Ishikawa (cell line): ENCODE measurements around the gene FABP6.

Source experiments
- CEBPB ChIP-seq: IDR thresholded peaks from 2 replicates; pipeline ENCODE4 v1.6.1; 2012
- CREB1 ChIP-seq: IDR thresholded peaks from 2 replicates; pipeline ENCODE4 v1.6.1; 2012; ENCODE audit warnings: low read depth
- EP300 ChIP-seq: IDR thresholded peaks from 2 replicates; pipeline ENCODE4 v1.6.1; 2012; ENCODE audit warnings: borderline replicate concordance
- FOXM1 ChIP-seq: IDR thresholded peaks from 2 replicates; pipeline ENCODE4 v1.6.1; 2012; ENCODE audit warnings: low read depth, borderline replicate concordance
- NFIC ChIP-seq: IDR thresholded peaks from 2 replicates; pipeline ENCODE4 v1.6.1; 2012
- RAD21 ChIP-seq: IDR thresholded peaks from 2 replicates; pipeline ENCODE4 v1.6.1; 2012; ENCODE audit warnings: low read depth
- TEAD4 ChIP-seq: IDR thresholded peaks from 2 replicates; pipeline ENCODE4 v1.6.1; 2012
- YY1 ChIP-seq: IDR thresholded peaks from 2 replicates; pipeline ENCODE4 v1.6.1; 2012; ENCODE audit warnings: low read depth
- ZBTB7A ChIP-seq: IDR thresholded peaks from 2 replicates; pipeline ENCODE4 v1.6.1; 2012; ENCODE audit warnings: low read depth
- TF ChIP-seq, protein P1 (sequence below): IDR thresholded peaks from 2 replicates; pipeline ENCODE4 v1.6.1; 2012; ENCODE audit warnings: low read depth, mild to moderate bottlenecking
- TF ChIP-seq, protein P2 (sequence below): IDR thresholded peaks from 2 replicates; pipeline ENCODE4 v1.6.1; 2012

DNA sequence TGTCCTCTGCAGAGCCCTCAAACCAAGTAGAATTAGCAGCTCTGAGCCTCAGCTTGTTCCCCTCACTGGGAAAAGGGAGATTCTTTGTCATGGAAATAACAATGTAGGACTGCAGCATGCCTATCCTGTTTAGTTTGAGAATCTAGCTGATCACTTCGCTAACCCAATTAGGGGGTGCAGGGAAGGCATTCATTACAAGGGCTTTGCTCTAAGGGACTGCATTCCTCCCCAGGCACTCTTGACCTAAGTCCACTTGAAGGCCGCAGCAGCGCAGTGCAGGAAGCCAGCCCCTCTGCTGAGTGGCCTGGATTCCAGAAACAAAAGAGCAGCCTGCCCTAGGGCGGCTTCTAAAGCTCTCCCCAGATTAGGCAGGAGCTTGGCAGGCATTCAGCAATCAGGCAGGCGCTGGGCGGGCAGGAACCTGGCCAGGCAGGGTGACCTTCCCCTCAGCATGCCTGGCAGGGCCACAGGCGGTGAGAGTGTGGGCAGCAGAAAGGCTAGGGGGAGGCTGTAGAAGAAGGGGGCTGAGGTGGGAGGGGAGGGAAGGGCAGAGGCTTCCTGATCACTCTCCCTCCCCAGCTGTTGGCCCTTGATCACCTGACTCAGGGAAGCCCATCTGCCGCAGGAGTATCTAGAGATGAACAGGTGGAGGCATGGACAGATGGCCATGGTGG lies 58.2 kb downstream of the FABP6 start:
- peak; percentile 44; the same call in 1 of the 2 replicates for TF ChIP-seq EP300
- 0 out of 2 replicates have a peak, but pooled peaks have one; percentile 16 for TF ChIP-seq YY1
- TF ChIP-seq, protein P1, sequence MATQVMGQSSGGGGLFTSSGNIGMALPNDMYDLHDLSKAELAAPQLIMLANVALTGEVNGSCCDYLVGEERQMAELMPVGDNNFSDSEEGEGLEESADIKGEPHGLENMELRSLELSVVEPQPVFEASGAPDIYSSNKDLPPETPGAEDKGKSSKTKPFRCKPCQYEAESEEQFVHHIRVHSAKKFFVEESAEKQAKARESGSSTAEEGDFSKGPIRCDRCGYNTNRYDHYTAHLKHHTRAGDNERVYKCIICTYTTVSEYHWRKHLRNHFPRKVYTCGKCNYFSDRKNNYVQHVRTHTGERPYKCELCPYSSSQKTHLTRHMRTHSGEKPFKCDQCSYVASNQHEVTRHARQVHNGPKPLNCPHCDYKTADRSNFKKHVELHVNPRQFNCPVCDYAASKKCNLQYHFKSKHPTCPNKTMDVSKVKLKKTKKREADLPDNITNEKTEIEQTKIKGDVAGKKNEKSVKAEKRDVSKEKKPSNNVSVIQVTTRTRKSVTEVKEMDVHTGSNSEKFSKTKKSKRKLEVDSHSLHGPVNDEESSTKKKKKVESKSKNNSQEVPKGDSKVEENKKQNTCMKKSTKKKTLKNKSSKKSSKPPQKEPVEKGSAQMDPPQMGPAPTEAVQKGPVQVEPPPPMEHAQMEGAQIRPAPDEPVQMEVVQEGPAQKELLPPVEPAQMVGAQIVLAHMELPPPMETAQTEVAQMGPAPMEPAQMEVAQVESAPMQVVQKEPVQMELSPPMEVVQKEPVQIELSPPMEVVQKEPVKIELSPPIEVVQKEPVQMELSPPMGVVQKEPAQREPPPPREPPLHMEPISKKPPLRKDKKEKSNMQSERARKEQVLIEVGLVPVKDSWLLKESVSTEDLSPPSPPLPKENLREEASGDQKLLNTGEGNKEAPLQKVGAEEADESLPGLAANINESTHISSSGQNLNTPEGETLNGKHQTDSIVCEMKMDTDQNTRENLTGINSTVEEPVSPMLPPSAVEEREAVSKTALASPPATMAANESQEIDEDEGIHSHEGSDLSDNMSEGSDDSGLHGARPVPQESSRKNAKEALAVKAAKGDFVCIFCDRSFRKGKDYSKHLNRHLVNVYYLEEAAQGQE = no peak
- no peak for TF ChIP-seq CREB1
- no peak for TF ChIP-seq FOXM1
- peak; percentile 78 for TF ChIP-seq ZBTB7A
- TF ChIP-seq RAD21 = peak; percentile 14; the same call in 1 of the 2 replicates
- no peak for TF ChIP-seq CEBPB
- TF ChIP-seq TEAD4 = peak; percentile 71
- TF ChIP-seq, protein P2, sequence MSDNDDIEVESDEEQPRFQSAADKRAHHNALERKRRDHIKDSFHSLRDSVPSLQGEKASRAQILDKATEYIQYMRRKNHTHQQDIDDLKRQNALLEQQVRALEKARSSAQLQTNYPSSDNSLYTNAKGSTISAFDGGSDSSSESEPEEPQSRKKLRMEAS = peak; percentile 52
- TF ChIP-seq NFIC = peak; percentile 85
